ENCODE data around the gene APPL1. TPM values are rescaled to one million over a fixed set of nuclear protein-coding genes. Genes with fewer than 3 reads are reported as not detected.

APPL1 gene
- total RNA-seq (2021) (20.7 and 22.3 TPM in 2 replicates), Bru-seq, nascent RNA (percentile 70 among the genes with signal in this experiment), BruChase-seq, experiment 1, labeled RNA remaining after a 2-hour chase (percentile 82 among the genes with signal in this experiment), BruChase-seq, experiment 2, labeled RNA remaining after a 6-hour chase (percentile 84 among the genes with signal in this experiment)
- long read RNA-seq, full-length matches to known transcripts = 22 of 41 reads
- long read RNA-seq, partial matches to known transcripts = 8 of 41 reads
- long read RNA-seq, other reads (novel, unspliced or antisense) = 11 of 41 reads

- Histone ChIP-seq H3K4me3 (ENCODE audit: low read depth, low read length, poor library complexity, severe bottlenecking) (peak within 1 kb of the TSS; percentile 71), H3K4me1 (ENCODE audit: insufficient read depth, low read length, poor library complexity, severe bottlenecking) (peaks cover 5% of the 10 kb centered on the region), H3K9me3 (ENCODE audit: low read depth, low read length, poor library complexity, severe bottlenecking) (no peaks in the 10 kb centered on the region), H3K27me3 (replicated peaks; ENCODE audit: insufficient read depth, low read depth, low read length, poor library complexity) (no peaks in the 10 kb centered on the region), H3K27ac (ENCODE audit: low read depth, low read length, poor library complexity, severe bottlenecking) (peak within 1 kb of the TSS; percentile 61), H3K36me3 (ENCODE audit: insufficient read depth, low read length, poor library complexity, severe bottlenecking) (no peaks in the 10 kb centered on the region)
- BruUV-seq (replicated peaks) = no TSS peak
- peak; percentile 86 for DNase-seq (ENCODE audit: low spot score)
- POLR2A ChIA-PET (ENCODE audit: low non-redundant PET) = no interaction called here
- intact Hi-C loops (cut with micrococcal nuclease; ENCODE audit: unreplicated experiment) = no loop called here
- TF ChIP-seq EZH2 (IDR thresholded peaks at IDR 0.05; ENCODE audit: borderline replicate concordance, low read depth, low read length, poor library complexity, severe bottlenecking) (no peak), CTCF (conservative IDR thresholded peaks at IDR 0.05; ENCODE audit: low read depth, low read length) (no peak)
- CTCF ChIA-PET = no interaction called here
Observed at GRCh38 chr3:57227204-57227929, at the start of gene APPL1. TSS of gene APPL1 (plus strand) at chr3:57227729. CDS start at chr3:57227884, 155 bp downstream.

DNA sequence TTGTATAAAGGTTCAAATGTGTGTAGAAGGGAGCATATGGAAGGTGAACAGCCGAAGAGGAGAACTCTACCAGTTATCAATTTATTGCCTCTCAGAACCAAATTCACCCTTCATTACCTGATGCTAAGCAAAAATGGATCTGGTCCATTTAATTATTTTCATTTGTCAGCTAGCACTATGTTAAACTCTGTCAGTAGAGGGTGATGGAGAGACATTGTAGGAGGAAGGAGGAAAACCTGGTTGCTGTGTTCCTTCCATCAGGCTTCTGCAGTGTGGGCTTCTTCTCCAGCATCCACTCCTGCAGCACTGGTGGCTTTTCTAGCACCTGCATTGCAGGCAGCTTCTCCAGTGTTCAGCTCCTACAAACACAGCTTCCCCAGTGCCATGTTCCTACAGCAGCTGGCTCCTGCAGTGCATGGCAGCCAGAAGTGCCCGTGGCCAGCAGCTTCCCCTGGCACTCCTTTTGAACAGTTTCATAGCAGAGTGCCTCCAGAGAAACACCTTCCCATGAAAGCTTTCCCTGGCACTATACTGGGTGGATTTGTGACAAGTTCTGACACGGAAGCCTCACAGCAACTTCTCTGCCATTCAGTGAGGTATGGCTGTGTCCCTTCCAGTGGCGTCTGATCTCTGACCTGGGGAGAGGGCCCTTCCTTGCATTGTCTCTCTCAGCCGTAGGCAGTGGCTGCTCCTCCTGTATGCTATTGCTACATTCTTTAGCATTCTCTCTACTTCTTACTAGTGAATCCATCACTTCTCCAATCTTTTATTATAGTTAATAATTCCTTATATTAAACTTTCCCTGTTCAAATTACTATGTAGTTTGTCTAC lies 47.7 kb upstream of the APPL1 start:
- no TSS peak for BruUV-seq (replicated peaks)
- ChIA-PET CTCF (no interaction called here), POLR2A (ENCODE audit: low non-redundant PET) (no interaction called here)
- intact Hi-C loops (cut with micrococcal nuclease; ENCODE audit: unreplicated experiment) = no loop called here
- Histone ChIP-seq H3K27ac (ENCODE audit: low read depth, low read length, poor library complexity, severe bottlenecking) (no peak overlapping the region), H3K27me3 (replicated peaks; ENCODE audit: insufficient read depth, low read depth, low read length, poor library complexity) (no peaks in the 10 kb centered on the region), H3K36me3 (ENCODE audit: insufficient read depth, low read length, poor library complexity, severe bottlenecking) (no peaks in the 10 kb centered on the region), H3K9me3 (ENCODE audit: low read depth, low read length, poor library complexity, severe bottlenecking) (no peaks in the 10 kb centered on the region), H3K4me3 (ENCODE audit: low read depth, low read length, poor library complexity, severe bottlenecking) (no peak overlapping the region), H3K4me1 (ENCODE audit: insufficient read depth, low read length, poor library complexity, severe bottlenecking) (no peaks in the 10 kb centered on the region)
- DNase-seq (ENCODE audit: low spot score) = no peak
- TF ChIP-seq EZH2 (IDR thresholded peaks at IDR 0.05; ENCODE audit: borderline replicate concordance, low read depth, low read length, poor library complexity, severe bottlenecking) (no peak), CTCF (conservative IDR thresholded peaks at IDR 0.05; ENCODE audit: low read depth, low read length) (0 out of 2 replicates have a peak, but pooled peaks have one; percentile 35)

- no TSS peak for BruUV-seq (replicated peaks)
- CTCF ChIA-PET = no interaction called here
Observed at GRCh38 chr3:57184526-57184925, 43.0 kb upstream of the APPL1 start.

More at GRCh38 chr3:57184526-57184925, 43.0 kb upstream of the APPL1 start:
- POLR2A ChIA-PET (ENCODE audit: low non-redundant PET) = no interaction called here
- Histone ChIP-seq H3K27ac (ENCODE audit: low read depth, low read length, poor library complexity, severe bottlenecking) (no peak overlapping the region), H3K4me1 (ENCODE audit: insufficient read depth, low read length, poor library complexity, severe bottlenecking) (no peaks in the 10 kb centered on the region), H3K36me3 (ENCODE audit: insufficient read depth, low read length, poor library complexity, severe bottlenecking) (no peaks in the 10 kb centered on the region), H3K27me3 (replicated peaks; ENCODE audit: insufficient read depth, low read depth, low read length, poor library complexity) (no peaks in the 10 kb centered on the region), H3K4me3 (ENCODE audit: low read depth, low read length, poor library complexity, severe bottlenecking) (no peak overlapping the region), H3K9me3 (ENCODE audit: low read depth, low read length, poor library complexity, severe bottlenecking) (no peaks in the 10 kb centered on the region)
- intact Hi-C loops (cut with micrococcal nuclease; ENCODE audit: unreplicated experiment) = no loop called here
- DNase-seq (ENCODE audit: low spot score) = peak; percentile 28
- TF ChIP-seq EZH2 (IDR thresholded peaks at IDR 0.05; ENCODE audit: borderline replicate concordance, low read depth, low read length, poor library complexity, severe bottlenecking) = no peak
